Mononuclear cell (primary cell): ENCODE results near the gene LSR. TPM values are rescaled to one million over a fixed set of nuclear protein-coding genes. Genes with fewer than 3 reads are reported as not detected.

Experiments
- H3K27me3 ChIP-seq: 2 replicates; pipeline ENCODE4 v1.6.0; 2011; ENCODE audit warnings: low read length, control low read depth; ENCODE audit not compliant: insufficient read depth
- H3K4me1 ChIP-seq: 2 replicates; pipeline ENCODE4 v1.5.1; 2011; ENCODE audit warnings: mild to moderate bottlenecking, low read length, control low read depth; ENCODE audit not compliant: insufficient read depth
- H3K4me3 ChIP-seq: 2 replicates; pipeline ENCODE4 v1.5.1; 2011; ENCODE audit warnings: mild to moderate bottlenecking, low read length, moderate library complexity
- H3K9me3 ChIP-seq: 2 replicates; pipeline ENCODE4 v1.5.1; 2011; ENCODE audit warnings: low read depth, mild to moderate bottlenecking, control low read depth, low read length
- total RNA-seq: library from RNA; depleted of rRNA; stranded (reverse); fragments of >200 nt; gene quantifications from one replicate; pipeline ENCODE4 v1.2.3, GENCODE V29; 2012

Gene LSR
- total RNA-seq, 1 donor: 13.1 TPM

DNA sequence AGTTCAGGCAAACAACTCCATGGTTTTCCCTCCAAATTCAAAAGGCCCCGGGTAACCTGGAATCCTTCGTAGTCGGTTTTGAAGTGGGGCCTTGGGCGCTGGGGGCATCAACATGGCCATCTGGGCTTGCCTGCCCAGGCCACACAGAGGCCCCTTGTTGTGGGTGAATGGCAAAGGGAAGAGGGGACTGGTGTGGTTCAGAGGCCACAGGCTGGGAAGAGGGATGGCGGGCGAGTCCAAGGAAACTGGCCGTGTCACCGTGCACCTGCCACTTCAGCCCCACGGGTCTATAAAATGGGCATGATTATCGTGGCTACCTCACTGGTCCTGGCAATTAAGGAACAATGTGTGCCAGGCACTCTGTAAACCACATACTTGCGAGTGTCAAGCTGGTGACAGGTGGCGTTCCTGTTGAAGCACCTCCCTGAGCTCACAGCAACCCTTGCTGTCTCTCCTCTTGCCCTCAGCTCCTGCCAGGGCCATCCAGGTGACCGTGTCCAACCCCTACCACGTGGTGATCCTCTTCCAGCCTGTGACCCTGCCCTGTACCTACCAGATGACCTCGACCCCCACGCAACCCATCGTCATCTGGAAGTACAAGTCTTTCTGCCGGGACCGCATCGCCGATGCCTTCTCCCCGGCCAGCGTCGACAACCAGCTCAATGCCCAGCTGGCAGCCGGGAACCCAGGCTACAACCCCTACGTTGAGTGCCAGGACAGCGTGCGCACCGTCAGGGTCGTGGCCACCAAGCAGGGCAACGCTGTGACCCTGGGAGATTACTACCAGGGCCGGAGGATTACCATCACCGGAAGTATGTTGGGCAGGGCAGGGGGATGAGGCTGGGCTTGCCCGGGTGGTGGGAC, 1.3 kb downstream of the LSR start:
- H3K4me3 ChIP-seq: no peak overlapping the region
- no peaks in the 10 kb centered on the region for H3K9me3 ChIP-seq
- H3K4me1 ChIP-seq: peaks cover 24% of the 10 kb centered on the region
- H3K27me3 ChIP-seq: peaks cover 39% of the 10 kb centered on the region

DNA sequence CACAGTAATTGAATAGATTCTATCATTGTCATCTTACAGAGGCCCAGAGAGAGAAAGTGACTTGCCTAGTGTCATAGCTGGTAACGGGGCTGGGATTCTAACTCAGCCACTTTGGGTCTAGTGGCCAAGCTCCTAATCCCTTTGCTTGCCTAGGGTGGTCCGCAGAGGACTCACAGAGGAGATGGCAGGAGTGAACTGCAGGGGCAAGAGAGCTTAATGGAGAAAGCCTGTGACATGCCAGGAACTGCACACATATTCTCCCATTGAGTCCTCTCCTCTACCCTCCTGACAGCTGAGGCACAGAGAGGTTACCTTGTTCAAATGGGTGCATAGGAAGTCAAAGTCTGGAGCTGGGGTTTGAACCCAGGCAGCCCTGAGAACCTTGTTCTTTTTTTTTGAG, 2.7 kb downstream of the LSR start:
- Histone ChIP-seq H3K27me3 (peaks cover 34% of the 10 kb centered on the region), H3K4me1 (peaks cover 24% of the 10 kb centered on the region), H3K4me3 (no peak overlapping the region), H3K9me3 (no peaks in the 10 kb centered on the region)

DNA sequence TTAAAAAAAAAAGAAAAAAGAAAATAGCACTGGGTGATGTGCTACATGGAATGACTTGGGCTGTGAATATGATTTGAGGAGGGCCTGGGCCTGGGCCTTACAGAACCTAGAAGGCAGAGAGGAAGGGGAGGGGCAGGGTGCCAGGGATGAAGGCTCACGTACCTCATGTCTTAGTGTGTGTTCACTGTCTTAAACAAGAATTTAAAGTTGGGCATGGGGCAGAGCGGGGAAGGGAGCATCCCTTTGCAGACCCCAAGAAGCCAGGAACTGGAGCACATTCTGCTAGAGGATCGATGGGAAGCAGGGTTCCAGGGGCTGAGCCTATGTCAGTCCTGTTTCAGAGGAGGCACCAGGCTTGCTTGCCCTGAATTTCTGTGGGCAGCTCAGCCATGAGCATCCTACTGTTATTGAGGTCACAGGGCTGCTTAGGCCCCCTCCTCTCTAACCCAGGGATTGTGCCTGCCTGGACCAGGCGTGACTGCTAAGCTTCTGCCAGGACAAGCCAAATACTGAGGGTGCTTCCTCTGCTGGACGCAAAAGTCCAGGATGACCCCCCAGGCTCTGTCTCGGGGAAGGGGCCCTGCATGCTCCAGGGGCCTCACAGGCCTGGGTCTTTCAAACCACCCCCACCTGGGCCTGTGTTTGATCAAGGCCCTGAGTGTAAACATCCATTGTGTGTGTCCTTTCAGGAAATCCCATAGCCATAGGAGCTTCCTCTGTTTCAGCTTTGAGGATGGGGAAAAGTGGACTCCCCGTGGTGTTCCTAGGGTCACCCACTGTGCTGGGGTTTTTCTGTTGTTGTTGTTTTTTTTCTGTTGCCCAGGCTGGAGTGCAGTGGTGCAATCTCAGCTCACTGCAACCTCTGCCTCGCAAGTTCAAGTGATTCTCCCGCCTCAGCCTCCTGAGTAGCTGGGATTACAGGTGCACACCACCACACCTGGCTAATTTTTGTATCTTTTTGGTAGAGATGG, 4.8 kb downstream of the LSR start:
- H3K27me3 ChIP-seq: peaks cover 15% of the 10 kb centered on the region
- H3K4me3 ChIP-seq: no peak overlapping the region
- no peaks in the 10 kb centered on the region for H3K9me3 ChIP-seq
- peaks cover 15% of the 10 kb centered on the region for H3K4me1 ChIP-seq

DNA sequence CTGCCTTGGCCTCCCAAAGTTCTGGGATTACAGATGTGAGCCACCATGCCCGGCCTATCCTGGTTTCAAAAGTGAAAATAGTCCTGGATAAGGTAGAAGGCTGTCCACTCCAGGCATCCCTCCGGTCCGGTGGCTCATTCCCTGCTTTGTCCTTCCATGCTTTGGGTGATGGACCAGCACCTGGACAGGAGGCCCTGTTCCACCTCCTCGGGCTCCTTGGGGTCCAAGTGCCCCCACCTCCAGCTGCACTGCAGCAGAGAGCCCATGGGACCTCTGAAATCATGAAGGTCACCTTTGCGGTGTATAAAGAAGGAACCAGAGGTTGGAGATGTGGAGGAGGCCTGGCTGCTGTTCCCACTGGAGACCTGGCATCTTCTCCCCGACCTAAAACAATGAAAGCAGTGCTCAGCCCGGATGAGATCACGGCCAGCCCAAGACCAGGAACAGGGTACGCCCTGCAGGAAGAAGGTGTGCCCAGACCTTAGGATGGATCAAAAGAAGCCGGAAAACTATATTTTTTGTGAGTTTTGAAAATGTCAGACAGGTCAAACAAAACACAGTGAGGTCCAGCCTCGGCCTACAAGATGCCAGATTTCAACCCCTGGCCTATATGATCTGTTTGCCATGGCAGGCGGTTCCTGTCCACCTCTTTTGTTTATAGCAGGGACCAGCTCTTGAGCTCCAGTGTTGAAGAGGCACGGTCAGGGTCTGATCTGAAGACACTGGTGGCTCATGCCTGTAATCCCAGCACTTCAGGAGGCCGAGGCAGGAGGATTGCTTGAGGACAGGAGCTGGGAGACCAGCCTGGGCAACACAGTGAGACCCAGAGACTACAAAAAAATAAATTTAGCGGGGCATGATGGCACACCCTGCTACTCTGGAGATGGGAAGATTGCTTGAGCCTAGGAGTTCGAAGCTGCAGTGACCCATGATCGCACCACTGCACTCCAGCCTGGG, 5.8 kb downstream of the LSR start:
- H3K9me3 ChIP-seq: no peaks in the 10 kb centered on the region
- H3K27me3 ChIP-seq: peaks cover 6% of the 10 kb centered on the region
- no peak overlapping the region for H3K4me3 ChIP-seq
- peaks cover 5% of the 10 kb centered on the region for H3K4me1 ChIP-seq

DNA sequence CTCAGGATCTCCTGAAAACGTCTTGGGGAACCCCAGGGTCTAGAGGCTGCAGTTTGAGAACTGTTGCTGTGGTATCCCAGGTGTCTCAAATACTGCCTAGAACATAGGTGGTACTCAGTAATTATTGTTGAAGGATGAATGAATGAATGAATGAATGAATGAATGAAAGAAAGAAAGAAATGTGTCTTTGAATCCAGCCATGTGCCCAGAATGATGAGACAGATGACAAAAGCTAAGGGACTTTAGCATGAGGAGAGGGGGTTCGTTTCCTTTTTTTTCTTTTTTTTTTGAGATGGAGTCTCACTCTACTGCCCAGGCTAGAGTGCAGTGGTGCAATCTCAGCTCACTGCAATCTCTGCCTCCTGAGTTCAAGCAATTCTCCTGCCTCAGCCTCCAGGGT, 7.8 kb downstream of the LSR start:
- H3K4me1 ChIP-seq: peaks cover 5% of the 10 kb centered on the region
- no peaks in the 10 kb centered on the region for H3K9me3 ChIP-seq
- H3K27me3 ChIP-seq: no peaks in the 10 kb centered on the region
- no peak overlapping the region for H3K4me3 ChIP-seq

DNA sequence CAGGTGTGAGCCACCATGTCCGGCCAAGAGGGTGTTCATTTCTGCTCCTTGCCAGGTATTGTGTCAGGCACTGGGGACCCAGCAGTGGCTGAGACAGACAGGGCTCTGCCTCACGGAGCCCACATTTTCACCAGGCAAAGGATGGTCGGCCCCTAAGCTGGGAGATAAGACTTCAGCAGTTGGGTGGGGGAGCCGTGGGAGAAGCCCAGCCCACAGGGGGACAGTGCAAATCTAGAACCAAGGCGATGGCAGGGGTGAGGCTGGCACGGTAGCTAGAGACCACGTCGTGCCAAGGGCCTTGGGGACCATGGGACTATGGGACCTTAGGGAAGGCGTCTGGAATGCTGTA, 8.3 kb downstream of the LSR start:
- no peaks in the 10 kb centered on the region for H3K27me3 ChIP-seq
- H3K9me3 ChIP-seq: no peaks in the 10 kb centered on the region
- H3K4me3 ChIP-seq: no peak overlapping the region
- H3K4me1 ChIP-seq: peaks cover 5% of the 10 kb centered on the region

DNA sequence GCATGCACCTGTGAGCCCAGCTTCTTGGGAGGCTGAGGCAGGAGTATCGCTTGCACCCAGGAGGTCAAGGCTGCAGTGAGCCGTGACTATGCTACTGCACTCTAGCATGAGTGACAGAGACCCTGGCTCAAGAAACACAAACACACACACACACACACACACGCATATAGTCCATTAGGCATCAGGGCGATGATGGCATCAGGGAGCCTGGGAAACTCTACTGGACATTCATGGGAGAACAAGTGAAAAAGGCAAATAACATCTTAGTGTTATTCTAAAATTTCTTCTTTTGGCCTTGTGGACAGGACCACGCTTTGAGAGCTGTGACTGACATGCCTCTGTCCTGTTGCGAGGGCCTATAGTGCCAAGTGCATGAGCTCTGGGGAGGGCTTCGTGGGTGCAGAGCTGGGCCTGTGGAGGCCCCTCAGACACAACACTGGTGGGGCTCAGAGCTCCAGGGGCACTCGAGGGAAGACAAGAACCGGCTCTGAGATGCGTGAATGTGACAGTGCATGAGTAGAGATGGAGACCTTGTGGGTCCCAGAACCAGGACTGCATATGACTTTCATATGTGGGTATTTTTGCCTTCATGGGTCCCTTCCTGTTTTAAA, 12.0 kb downstream of the LSR start:
- Histone ChIP-seq H3K4me1 (peaks cover 26% of the 10 kb centered on the region), H3K4me3 (no peak overlapping the region), H3K9me3 (no peaks in the 10 kb centered on the region), H3K27me3 (no peaks in the 10 kb centered on the region)

DNA sequence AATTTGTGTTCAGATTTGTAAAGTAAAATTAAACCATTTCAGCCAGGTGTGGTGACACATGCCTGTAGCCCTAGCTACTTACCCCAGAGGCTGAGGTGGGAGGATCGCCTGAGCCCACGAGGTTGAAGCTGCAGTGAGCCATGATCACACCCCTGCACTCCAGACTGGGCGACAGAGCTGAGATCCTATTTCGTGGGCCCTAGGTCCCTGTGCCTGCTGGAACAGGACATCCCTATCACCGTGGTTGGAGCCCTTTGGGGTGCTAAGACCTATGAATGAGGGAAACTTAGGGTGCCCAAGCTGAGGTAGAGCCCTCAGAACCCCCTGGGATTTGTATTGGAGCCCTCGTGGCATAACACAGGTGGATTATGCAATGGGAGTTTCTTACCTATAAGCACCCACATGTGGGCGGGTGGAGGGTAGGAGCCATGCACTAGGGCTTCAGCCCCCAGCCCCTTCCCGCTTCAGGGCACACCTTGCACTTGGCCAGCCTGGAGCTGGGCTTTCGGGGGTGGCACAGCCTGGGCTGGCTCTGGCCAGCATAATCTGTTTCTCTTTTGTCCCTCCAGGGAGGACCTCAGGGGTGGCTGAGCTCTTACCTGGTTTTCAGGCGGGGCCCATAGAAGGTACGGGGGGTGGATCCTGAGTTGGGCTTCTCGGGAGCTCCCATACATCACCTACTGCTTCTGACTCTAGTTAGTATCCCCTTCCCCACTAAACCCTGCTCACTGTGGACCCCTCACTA, 12.7 kb downstream of the LSR start:
- Histone ChIP-seq H3K27me3 (no peaks in the 10 kb centered on the region), H3K9me3 (no peaks in the 10 kb centered on the region), H3K4me1 (peaks cover 33% of the 10 kb centered on the region), H3K4me3 (no peak overlapping the region)

DNA sequence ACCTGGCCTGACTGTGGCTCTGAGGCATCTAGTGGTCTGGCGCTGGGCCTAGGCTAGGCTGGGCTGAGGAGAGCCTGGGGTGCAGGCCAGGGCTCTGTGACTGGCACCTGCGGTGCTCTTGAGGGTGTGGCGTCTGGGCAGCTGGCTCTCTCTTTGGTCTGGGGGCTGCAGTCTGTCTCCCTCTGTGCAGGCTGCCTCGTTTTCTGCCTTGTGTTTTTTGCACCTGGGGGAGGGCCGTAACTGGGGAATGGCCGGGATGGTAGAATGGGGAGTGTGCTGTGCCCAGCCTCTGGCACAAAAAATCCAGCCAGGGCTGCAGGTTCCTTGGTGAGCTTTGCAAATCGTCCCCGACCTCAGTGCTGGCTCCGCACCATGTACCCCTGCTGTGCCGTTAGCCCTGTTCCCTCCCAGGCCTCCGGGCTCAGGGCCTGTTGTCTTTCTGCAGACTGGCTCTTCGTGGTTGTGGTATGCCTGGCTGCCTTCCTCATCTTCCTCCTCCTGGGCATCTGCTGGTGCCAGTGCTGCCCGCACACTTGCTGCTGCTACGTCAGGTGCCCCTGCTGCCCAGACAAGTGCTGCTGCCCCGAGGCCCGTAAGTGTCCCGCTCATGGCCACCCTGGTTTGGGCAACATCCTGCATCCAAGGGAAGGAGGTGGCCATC, 13.4 kb downstream of the LSR start:
- Histone ChIP-seq H3K9me3 (no peaks in the 10 kb centered on the region), H3K4me1 (peaks cover 38% of the 10 kb centered on the region), H3K4me3 (no peak overlapping the region), H3K27me3 (no peaks in the 10 kb centered on the region)

DNA sequence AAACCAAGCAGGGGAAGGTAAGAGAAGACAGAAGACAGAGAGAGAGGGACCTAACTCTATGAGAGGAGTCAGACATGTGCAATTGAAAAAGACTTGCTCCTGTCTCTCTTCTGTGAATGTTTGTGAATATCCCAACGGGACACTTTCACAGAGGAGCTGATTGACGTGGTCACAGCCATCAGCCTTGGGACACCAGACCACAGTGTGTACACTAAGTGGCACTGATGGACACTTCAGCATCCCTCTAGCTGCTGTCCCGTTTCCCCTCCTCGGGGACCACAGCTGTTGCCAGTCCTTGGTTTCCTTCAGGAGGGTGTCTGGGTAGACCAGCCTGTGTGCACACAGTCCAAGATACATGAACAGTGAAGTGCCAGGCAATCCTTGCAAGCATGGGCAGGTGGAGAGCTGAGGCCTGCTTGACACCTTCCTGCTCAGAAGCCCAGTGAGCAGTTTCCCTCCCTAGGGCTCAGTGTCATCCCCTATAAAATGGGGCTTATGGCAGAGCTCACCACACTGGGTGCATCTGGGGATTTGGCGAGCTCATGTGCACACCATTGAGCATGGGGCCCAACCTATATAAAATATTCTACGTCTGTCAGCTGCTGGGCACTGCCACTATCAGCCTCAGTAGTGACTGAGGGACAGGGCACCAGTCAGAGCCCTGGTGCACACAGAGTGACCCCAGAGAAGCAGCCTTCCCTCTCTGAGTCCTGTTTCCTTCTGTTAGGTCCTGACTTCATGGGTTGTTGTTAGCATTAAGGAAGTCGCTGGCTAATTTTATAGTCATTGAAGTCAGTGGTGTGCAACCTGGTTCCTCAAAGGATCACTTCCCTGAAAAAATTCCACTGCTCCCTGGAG, 15.7 kb downstream of the LSR start:
- Histone ChIP-seq H3K4me1 (peaks cover 40% of the 10 kb centered on the region), H3K9me3 (no peaks in the 10 kb centered on the region), H3K4me3 (no peak overlapping the region), H3K27me3 (no peaks in the 10 kb centered on the region)

DNA sequence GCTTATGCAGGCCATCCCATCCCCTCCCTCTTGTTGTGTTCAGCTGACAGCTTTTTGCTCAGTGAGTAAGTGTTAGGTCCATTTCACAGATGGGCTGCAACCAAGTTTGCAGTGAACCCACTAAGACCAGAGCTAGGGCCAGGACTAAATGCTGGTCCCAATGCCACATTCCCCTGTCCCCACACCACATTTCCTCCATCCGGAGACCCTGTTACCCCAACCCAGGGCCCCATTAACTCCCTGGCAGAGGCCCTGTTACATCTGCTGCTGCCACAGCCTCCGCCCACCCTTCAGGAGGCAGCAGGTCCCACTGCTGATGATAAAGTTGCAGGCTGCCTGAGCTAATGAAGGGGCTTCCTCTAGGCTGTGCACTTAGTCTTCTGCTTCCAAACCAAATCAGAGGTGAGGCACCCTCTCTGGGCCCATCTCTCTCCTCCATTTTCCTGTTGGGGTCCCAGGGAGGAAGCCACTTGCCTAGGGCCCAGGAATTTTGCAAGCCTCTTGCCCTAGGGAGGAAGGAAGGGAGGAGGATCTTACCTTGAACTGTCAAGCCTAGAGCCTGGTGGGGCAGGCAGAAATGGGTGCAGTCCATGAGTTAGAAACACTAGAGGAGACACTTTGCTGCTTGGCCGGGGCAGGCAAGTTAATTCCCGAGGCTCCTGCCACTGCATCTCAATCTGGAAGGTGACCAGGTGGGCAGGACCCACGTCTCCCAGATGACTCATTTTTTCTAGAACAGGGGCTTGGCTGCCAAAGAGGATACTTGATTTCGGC, 16.5 kb downstream of the LSR start:
- Histone ChIP-seq H3K27me3 (no peaks in the 10 kb centered on the region), H3K4me1 (peaks cover 46% of the 10 kb centered on the region), H3K9me3 (no peaks in the 10 kb centered on the region), H3K4me3 (no peak overlapping the region)

DNA sequence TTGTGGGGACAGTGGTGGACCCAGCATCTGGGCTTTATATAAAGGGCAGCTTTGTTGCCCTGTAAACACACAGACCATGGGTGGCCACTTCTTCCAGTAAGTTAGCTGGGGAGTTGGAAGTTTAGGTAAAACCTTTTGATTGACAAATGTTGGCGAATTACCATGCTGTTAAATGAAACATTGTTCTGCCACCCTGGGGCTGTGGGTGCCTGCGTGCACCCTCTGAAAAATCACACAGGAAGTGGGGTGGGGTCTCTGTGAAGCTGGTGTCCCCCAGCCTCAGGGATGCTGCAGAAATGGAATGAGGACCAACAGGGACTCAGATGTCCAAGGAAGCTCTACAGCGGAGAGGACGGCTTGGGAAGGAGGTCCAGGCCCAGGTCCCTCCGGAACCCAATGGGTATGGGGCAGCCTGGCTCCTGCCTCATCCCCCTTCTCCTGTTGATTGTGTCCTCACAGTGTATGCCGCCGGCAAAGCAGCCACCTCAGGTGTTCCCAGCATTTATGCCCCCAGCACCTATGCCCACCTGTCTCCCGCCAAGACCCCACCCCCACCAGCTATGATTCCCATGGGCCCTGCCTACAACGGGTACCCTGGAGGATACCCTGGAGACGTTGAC, 17.2 kb downstream of the LSR start:
- Histone ChIP-seq H3K9me3 (no peaks in the 10 kb centered on the region), H3K4me1 (peaks cover 48% of the 10 kb centered on the region), H3K27me3 (no peaks in the 10 kb centered on the region), H3K4me3 (no peak overlapping the region)
